HepG2 (cell line): ENCODE measurements around the gene RASAL3. TPM values are rescaled to one million over a fixed set of nuclear protein-coding genes. Genes with fewer than 3 reads are reported as not detected.
A peak's percentile ranks its signal among the peaks of the same experiment; 100 is the strongest.

Source experiments
- DR1 ChIP-seq: sonication (generic); formaldehyde crosslinking; IDR thresholded peaks from 2 replicates; pipeline ENCODE4 v1.8.0; 2021; ENCODE audit warnings: mild to moderate bottlenecking, missing genetic modification reagents, inconsistent platforms
- HINFP ChIP-seq: sonication (generic); formaldehyde crosslinking; IDR thresholded peaks from 2 replicates; pipeline ENCODE4 v1.4.0; 2020; ENCODE audit warnings: low read depth, mild to moderate bottlenecking, missing genetic modification reagents
- HMGXB4 ChIP-seq, 2 experiments: sonication (generic) in 1 of 2; formaldehyde crosslinking in 1 of 2; IDR thresholded peaks; 2 replicates each; pipeline versions ENCODE4 v1.4.0 to v1.6.1; 2018 to 2020; ENCODE audit warnings: missing genetic modification reagents in 2 of 2, borderline replicate concordance in 1 of 2, low read depth in 1 of 2, mild to moderate bottlenecking in 1 of 2, missing biosample characterization in 1 of 2
- LCORL ChIP-seq, 2 experiments: fragments of 450-650 bp in 1 of 2; sonication (generic) in 1 of 2; formaldehyde crosslinking in 1 of 2; IDR thresholded peaks; 2 replicates each; pipeline versions ENCODE4 v1.5.0 to v1.6.1; 2017 to 2020; ENCODE audit warnings: antibody characterized with exemption in 1 of 2, missing genetic modification reagents in 1 of 2
- MAX ChIP-seq: IDR thresholded peaks from 2 replicates; pipeline ENCODE4 v1.6.1; 2012; ENCODE audit warnings: inconsistent platforms
- MED8 ChIP-seq: sonication (generic); formaldehyde crosslinking; IDR thresholded peaks from 2 replicates; pipeline ENCODE4 v1.8.1; 2023; ENCODE audit warnings: mild to moderate bottlenecking, missing genetic modification reagents; ENCODE audit not compliant: insufficient replicate concordance
- MEIS2 ChIP-seq: sonication (generic); formaldehyde crosslinking; IDR thresholded peaks from 2 replicates; pipeline ENCODE4 v1.9.0; 2021; ENCODE audit warnings: mild to moderate bottlenecking, missing genetic modification reagents
- NONO ChIP-seq, 2 experiments: fragments of 450-650 bp in 1 of 2; sonication (generic) in 1 of 2; formaldehyde crosslinking in 1 of 2; IDR thresholded peaks in 1 of 2; conservative IDR thresholded peaks in 1 of 2; 2 replicates each; pipeline versions ENCODE4 v1.6.1 to v1.8.0; 2017 to 2022; ENCODE audit warnings: mild to moderate bottlenecking in 1 of 2, missing genetic modification reagents in 1 of 2, moderate library complexity in 1 of 2
- POGZ ChIP-seq: sonication (generic); formaldehyde crosslinking; IDR thresholded peaks from 2 replicates; pipeline ENCODE4 v1.4.0; 2020; ENCODE audit warnings: mild to moderate bottlenecking, missing genetic modification reagents
- RARA ChIP-seq: IDR thresholded peaks from 2 replicates; pipeline ENCODE4 v1.6.1; 2016; ENCODE audit warnings: missing genetic modification reagents, missing compliant biosample characterization
- ZFP41 ChIP-seq: sonication (generic); formaldehyde crosslinking; IDR thresholded peaks from 2 replicates; pipeline ENCODE4 v1.4.0; 2020; ENCODE audit warnings: mild to moderate bottlenecking, missing genetic modification reagents, borderline replicate concordance
- ZMYM3 ChIP-seq: sonication (generic); formaldehyde crosslinking; IDR thresholded peaks from 2 replicates; pipeline ENCODE4 v1.5.1; 2020; ENCODE audit warnings: mild to moderate bottlenecking, missing genetic modification reagents
- ZNF333 ChIP-seq: sonication (generic); formaldehyde crosslinking; IDR thresholded peaks from 2 replicates; pipeline ENCODE4 v1.4.0; 2020; ENCODE audit warnings: mild to moderate bottlenecking, missing genetic modification reagents, borderline replicate concordance
- ZNF550 ChIP-seq: sonication (generic); formaldehyde crosslinking; IDR thresholded peaks from 2 replicates; pipeline ENCODE4 v1.4.0; 2020; ENCODE audit warnings: mild to moderate bottlenecking, missing genetic modification reagents, borderline replicate concordance
- ZNF800 ChIP-seq: sonication (generic); formaldehyde crosslinking; IDR thresholded peaks from 2 replicates; pipeline ENCODE4 v1.4.0; 2020; ENCODE audit warnings: missing genetic modification reagents
- ZSCAN21 ChIP-seq: sonication (generic); formaldehyde crosslinking; IDR thresholded peaks from 2 replicates; pipeline ENCODE4 v1.8.0; 2022; ENCODE audit warnings: mild to moderate bottlenecking, missing genetic modification reagents, moderate library complexity, borderline replicate concordance
- polyA plus RNA-seq, 8 experiments: library from polyadenylated mRNA; depleted of rRNA in 3 of 8; stranded (reverse) in 7 of 8; unstranded in 1 of 8; fragments of >200 nt; fragmentation: Illumina TruSeq in 4 of 8; extraction: Trizol in 4 of 8; gene quantifications; 2 replicates each; pipeline versions ENCODE4 v1.2.1 to v1.2.3, GENCODE V29; 2011 to 2016; ENCODE audit warnings: low read depth in 4 of 8, missing spikeins in 1 of 8, mixed read lengths in 1 of 8; ENCODE audit not compliant: insufficient read depth in 1 of 8
- total RNA-seq, 5 experiments: library from RNA; depleted of rRNA; stranded (reverse); fragments of >200 nt; fragmentation: Illumina TruSeq; extraction: Trizol; gene quantifications; 2 replicates each; pipeline ENCODE4 v1.2.3, GENCODE V29; 2016; ENCODE audit warnings: low read depth in 1 of 5

Gene RASAL3
- total and polyA plus RNA-seq, 2 of the 13 experiments (the other 11 are each of a cell fraction or from before 2014, with no cell fraction given) = not detected

- TF ChIP-seq ZNF800 (0 out of 2 replicates have a peak, but pooled peaks have one; percentile 40), HINFP (0 out of 2 replicates have a peak, but pooled peaks have one; percentile 18), HMGXB4 (CRISPR knock-in tag; IDR thresholded peaks at IDR 0.05; ENCODE audit: borderline replicate concordance in 1 of 2, low read depth in 1 of 2) (peak; percentile 23 to 42; a peak in 1 of 4 replicates), LCORL (IDR thresholded peaks at IDR 0.05) (no peak), LCORL (CRISPR knock-in tag; IDR thresholded peaks at IDR 0.05) (peak; percentile 66; the same call in 1 of the 2 replicates), DR1 (CRISPR knock-in tag) (peak; percentile 46; the same call in 1 of the 2 replicates), ZNF333 (CRISPR knock-in tag) (0 out of 2 replicates have a peak, but pooled peaks have one; percentile 77), MED8 (CRISPR knock-in tag) (peak; percentile 28), POGZ (peak; percentile 38; the same call in 1 of the 2 replicates), ZFP41 (CRISPR knock-in tag) (peak; percentile 78; the same call in 1 of the 2 replicates), NONO (IDR thresholded peaks at IDR 0.05) (no peak), NONO (CRISPR knock-in tag; conservative IDR thresholded peaks at IDR 0.05) (peak; percentile 67; the same call in 1 of the 2 replicates), ZMYM3 (CRISPR knock-in tag) (peak; percentile 95), RARA (peak; percentile 74), ZNF550 (CRISPR knock-in tag) (0 out of 2 replicates have a peak, but pooled peaks have one; percentile 38), MAX (peak; percentile 51), MEIS2 (CRISPR knock-in tag) (0 out of 2 replicates have a peak, but pooled peaks have one; percentile 45), ZSCAN21 (CRISPR knock-in tag) (peak; percentile 30; the same call in 1 of the 2 replicates)
These were observed 15.3 kb upstream of the RASAL3 start, which contains the start of gene PGLYRP2 (continued) for GRCh38 chr19:15479391-15480345.
